ENCODE results near the gene LRRC41.

- TF ChIP-seq, protein P1, sequence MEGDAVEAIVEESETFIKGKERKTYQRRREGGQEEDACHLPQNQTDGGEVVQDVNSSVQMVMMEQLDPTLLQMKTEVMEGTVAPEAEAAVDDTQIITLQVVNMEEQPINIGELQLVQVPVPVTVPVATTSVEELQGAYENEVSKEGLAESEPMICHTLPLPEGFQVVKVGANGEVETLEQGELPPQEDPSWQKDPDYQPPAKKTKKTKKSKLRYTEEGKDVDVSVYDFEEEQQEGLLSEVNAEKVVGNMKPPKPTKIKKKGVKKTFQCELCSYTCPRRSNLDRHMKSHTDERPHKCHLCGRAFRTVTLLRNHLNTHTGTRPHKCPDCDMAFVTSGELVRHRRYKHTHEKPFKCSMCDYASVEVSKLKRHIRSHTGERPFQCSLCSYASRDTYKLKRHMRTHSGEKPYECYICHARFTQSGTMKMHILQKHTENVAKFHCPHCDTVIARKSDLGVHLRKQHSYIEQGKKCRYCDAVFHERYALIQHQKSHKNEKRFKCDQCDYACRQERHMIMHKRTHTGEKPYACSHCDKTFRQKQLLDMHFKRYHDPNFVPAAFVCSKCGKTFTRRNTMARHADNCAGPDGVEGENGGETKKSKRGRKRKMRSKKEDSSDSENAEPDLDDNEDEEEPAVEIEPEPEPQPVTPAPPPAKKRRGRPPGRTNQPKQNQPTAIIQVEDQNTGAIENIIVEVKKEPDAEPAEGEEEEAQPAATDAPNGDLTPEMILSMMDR (conservative IDR thresholded peaks at IDR 0.05 in 1 of 2, IDR thresholded peaks at IDR 0.05 in 1 of 2; ENCODE audit: low read depth in 1 of 2, low read length in 2 of 2) = peak; percentile 5 to 34
- TF ChIP-seq EZH2 (IDR thresholded peaks at IDR 0.05; ENCODE audit: low read length, missing control alignments) = no peak
Measured at GRCh38 chr1:46333300-46334029, 30.0 kb upstream of the LRRC41 start.
